ENCODE measurements around the gene TMEM181.

Gene TMEM181

GRCh38 chr6:158559895-158560835 is at the start of gene TMEM181:
Gene TMEM181, plus strand, starts transcription at chr6:158560091. Its CDS starts 134 bp downstream, at chr6:158560225.
- peak within 1 kb of the TSS; percentile 89 for H3K27ac ChIP-seq
- TF ChIP-seq CTCF (conservative IDR thresholded peaks at IDR 0.05): 0 out of 2 replicates have a peak, but pooled peaks have one; percentile 4

GRCh38 chr6:158512809-158513208 is 47.1 kb upstream of the TMEM181 start:
- no peak overlapping the region for H3K27ac ChIP-seq
- TF ChIP-seq CTCF (conservative IDR thresholded peaks at IDR 0.05): no peak

- no peak for TF ChIP-seq CTCF (conservative IDR thresholded peaks at IDR 0.05)
- no peak overlapping the region for H3K27ac ChIP-seq
Observed at GRCh38 chr6:158514176-158514575, 45.7 kb upstream of the TMEM181 start.

GRCh38 chr6:158514991-158515390 is 44.9 kb upstream of the TMEM181 start:
- H3K27ac ChIP-seq: no peak overlapping the region
- TF ChIP-seq CTCF (conservative IDR thresholded peaks at IDR 0.05): no peak

- H3K27ac ChIP-seq: no peak overlapping the region
- TF ChIP-seq CTCF (conservative IDR thresholded peaks at IDR 0.05): no peak
Observed at GRCh38 chr6:158516098-158516497, 43.8 kb upstream of the TMEM181 start.

GRCh38 chr6:158517038-158517437 is 42.9 kb upstream of the TMEM181 start:
- no peak for TF ChIP-seq CTCF (conservative IDR thresholded peaks at IDR 0.05)
- H3K27ac ChIP-seq: no peak overlapping the region

- TF ChIP-seq CTCF (conservative IDR thresholded peaks at IDR 0.05): no peak
- peak overlapping the region; percentile 68 for H3K27ac ChIP-seq
Observed at GRCh38 chr6:158517581-158517980, 42.3 kb upstream of the TMEM181 start.
